HL-60/S4 treated with retinoic acid at 250 ng/mL for 4 days and 3 days (cell line): Measurements from ENCODE around the gene USP30.

Source experiments
- in situ Hi-C: fragments of 300-500 bp; cut with MboI; formaldehyde crosslinking; loops from 2 replicates; pipeline ENCODE4 v1.7.0; 2022; ENCODE audit warnings: low sequenced_read_pairs

USP30 gene

GRCh38 chr12:109120557-109120956, 68.2 kb downstream of the USP30 start:
- in situ Hi-C loops = no loop called here

- in situ Hi-C loops = no loop called here
These were observed 69.0 kb downstream of the USP30 start for GRCh38 chr12:109121346-109121880.

- in situ Hi-C loops = no loop called here
These were observed 72.7 kb downstream of the USP30 start for GRCh38 chr12:109124878-109125648.

GRCh38 chr12:109125791-109126190, 73.4 kb downstream of the USP30 start:
- in situ Hi-C loops = no loop called here

- in situ Hi-C loops = no loop called here
These were observed 74.4 kb downstream of the USP30 start for GRCh38 chr12:109126784-109127183.

- in situ Hi-C loops = no loop called here
These were observed 75.3 kb downstream of the USP30 start for GRCh38 chr12:109127533-109128242.

- in situ Hi-C loops = no loop called here
These were observed 78.1 kb downstream of the USP30 start for GRCh38 chr12:109130297-109131153.

GRCh38 chr12:109131154-109132050, 79.0 kb downstream of the USP30 start:
- in situ Hi-C loops = no loop called here

GRCh38 chr12:109134186-109134917, 82.0 kb downstream of the USP30 start:
- in situ Hi-C loops = no loop called here

- in situ Hi-C loops = no loop called here
These were observed 84.7 kb downstream of the USP30 start for GRCh38 chr12:109137055-109137454.
